GM19351 (cell line): Measurements from ENCODE around the gene URM1.
"Not testable (repeated sequence)": the region's sequence is repeated elsewhere in the genome, so short reads cannot be mapped to it uniquely, and the experiment has no call there.

Source experiments
- ATAC-seq: cut with Tn5 transposase; IDR thresholded peaks from one replicate; pipeline ENCODE4 v1.9.1; 2021; ENCODE audit warnings: mild to moderate bottlenecking, moderate library complexity; ENCODE audit not compliant: unreplicated experiment

Gene URM1

GRCh38 chr9:128406848-128407391 is 35.7 kb downstream of the URM1 start:
- ATAC-seq = no peak

GRCh38 chr9:128408963-128409431 is 37.8 kb downstream of the URM1 start:
- no peak for ATAC-seq

GRCh38 chr9:128409450-128409849 is 38.3 kb downstream of the URM1 start:
- ATAC-seq = no peak

- no peak for ATAC-seq
These were observed 38.8 kb downstream of the URM1 start for GRCh38 chr9:128409978-128410377.

GRCh38 chr9:128411364-128412119 is 40.4 kb downstream of the URM1 start:
- no peak for ATAC-seq

- no peak for ATAC-seq
These were observed 41.1 kb downstream of the URM1 start for GRCh38 chr9:128412120-128412790.

- ATAC-seq = not testable (repeated sequence)
These were observed 42.6 kb downstream of the URM1 start for GRCh38 chr9:128413728-128414127.

- ATAC-seq = no peak
These were observed 43.3 kb downstream of the URM1 start for GRCh38 chr9:128414461-128414860.

GRCh38 chr9:128415281-128415680 is 44.1 kb downstream of the URM1 start:
- ATAC-seq = no peak

GRCh38 chr9:128416014-128416413 is 44.8 kb downstream of the URM1 start:
- no peak for ATAC-seq

GRCh38 chr9:128416432-128417019 is 45.4 kb downstream of the URM1 start:
- no peak for ATAC-seq

GRCh38 chr9:128419061-128419925 is 48.1 kb downstream of the URM1 start:
- ATAC-seq = no peak

- peak; percentile 61 for ATAC-seq
These were observed 49.0 kb downstream of the URM1 start for GRCh38 chr9:128420060-128420650.

- ATAC-seq = peak; percentile 67
These were observed 49.7 kb downstream of the URM1 start, which contains the start of gene CERCAM for GRCh38 chr9:128420651-128421481. CERCAM (plus strand) TSS chr9:128420857; CDS start chr9:128420878, 21 bp downstream.

GRCh38 chr9:128421482-128421996 is 50.4 kb downstream of the URM1 start:
- ATAC-seq = no peak

GRCh38 chr9:128422022-128422782 is 51.0 kb downstream of the URM1 start:
- ATAC-seq = not testable (repeated sequence)

- no peak for ATAC-seq
These were observed 51.6 kb downstream of the URM1 start for GRCh38 chr9:128422783-128423150.

- not testable (repeated sequence) for ATAC-seq
These were observed 52.2 kb downstream of the URM1 start for GRCh38 chr9:128423356-128423755.
